ENCODE data around the gene PLAAT3. TPM values are rescaled to one million over a fixed set of nuclear protein-coding genes. Genes with fewer than 3 reads are reported as not detected.

Gene PLAAT3
- total and polyA plus RNA-seq, 4 donors = 13.4 to 90.1 (median 54.3) TPM

- Histone ChIP-seq H3K4me1 (ENCODE audit: control insufficient read depth in 4 of 4, insufficient read depth in 4 of 4, low read length in 3 of 4) (peaks cover 6 to 17% (median 10%) of the 10 kb centered on the region in 4 donors), H3K4me3 (ENCODE audit: low read depth in 1 of 3, low read length in 3 of 3) (no peak overlapping the region), H3K9me3 (ENCODE audit: control insufficient read depth in 4 of 4, low read length in 3 of 4) (no peaks in the 10 kb centered on the region), H3K9ac (ENCODE audit: low read depth in 1 of 2, low read length in 2 of 2) (no peak overlapping the region), H3K27ac (ENCODE audit: low read depth in 1 of 2, low read length in 2 of 2) (no peak overlapping the region), H3K27me3 (ENCODE audit: control insufficient read depth in 4 of 4, insufficient read depth in 4 of 4, low read length in 3 of 4) (no peaks in the 10 kb centered on the region), H3K36me3 (ENCODE audit: control insufficient read depth in 4 of 4, insufficient read depth in 3 of 4, low read depth in 1 of 4, low read length in 3 of 4) (peaks cover 9 to 28% (median 17%) of the 10 kb centered on the region in 4 donors)
- DNase-seq (ENCODE audit: low spot score) = no peak
- 96% methylated on average over 18 of the region's 18 CpGs for WGBS
- TF ChIP-seq EGR1 (IDR thresholded peaks at IDR 0.05; ENCODE audit: low read depth in 2 of 2) = no peak
- TF ChIP-seq YY1 (IDR thresholded peaks at IDR 0.05) = no peak
- no peak for TF ChIP-seq ZBTB33 (IDR thresholded peaks at IDR 0.05)
- no peak for TF ChIP-seq MAX (IDR thresholded peaks at IDR 0.05)
- no peak for TF ChIP-seq SP1 (IDR thresholded peaks at IDR 0.05)
- no peak for TF ChIP-seq TAF1 (conservative IDR thresholded peaks at IDR 0.05)
- no peak for TF ChIP-seq ATF3 (IDR thresholded peaks at IDR 0.05)
- no peak for TF ChIP-seq JUND (IDR thresholded peaks at IDR 0.05)
- no peak for TF ChIP-seq REST (IDR thresholded peaks at IDR 0.05)
- TF ChIP-seq GABPA (IDR thresholded peaks at IDR 0.05 in 1 of 2, conservative IDR thresholded peaks at IDR 0.05 in 1 of 2) = no peak
- no peak for TF ChIP-seq HNF4A (conservative IDR thresholded peaks at IDR 0.05)
- no peak for TF ChIP-seq HNF4G (IDR thresholded peaks at IDR 0.05)
- no peak for TF ChIP-seq CTCF (IDR thresholded peaks at IDR 0.05; ENCODE audit: low read depth, low read length, missing input control)
- no peak for TF ChIP-seq FOXA2 (IDR thresholded peaks at IDR 0.05)
- no peak for TF ChIP-seq RAD21 (IDR thresholded peaks at IDR 0.05)
- TF ChIP-seq RXRA (IDR thresholded peaks at IDR 0.05) = no peak
- no peak for TF ChIP-seq NR2F2 (IDR thresholded peaks at IDR 0.05)
- no peak for TF ChIP-seq FOXA1 (IDR thresholded peaks at IDR 0.05)
These were observed 24.0 kb downstream of the PLAAT3 start for GRCh38 chr11:63590024-63590788.

Measured in liver (tissue), 9 donors.